PC-3 (cell line): ENCODE results near the gene RELL2. TPM values are rescaled to one million over a fixed set of nuclear protein-coding genes. Genes with fewer than 3 reads are reported as not detected.

ENCODE experiments used
- ATAC-seq: fragments of 200-7000 bp; cut with Tn5 transposase; 2 replicates; pipeline ENCODE4 v1.9.1; 2020; ENCODE audit warnings: mild to moderate bottlenecking, moderate library complexity
- BruUV-seq: library from RNA; stranded (reverse); fragments of 400-500 nt; replicated peaks from 2 replicates; lab custom pipeline; 2021; lab: Mats Ljungman, UMichigan
- CTCF ChIA-PET: fragments of 300-600 bp; sonication (Branson Sonifier 250); formaldehyde crosslinking; loops from one replicate; lab custom pipeline; 2022; ENCODE audit warnings: antibody characterized with exemption; lab: Charles Lee
- POLR2A ChIA-PET: fragments of 300-600 bp; sonication (Branson Sonifier 250); formaldehyde crosslinking; loops from one replicate; lab custom pipeline; 2022; ENCODE audit warnings: antibody characterized with exemption; ENCODE audit not compliant: unreplicated experiment; lab: Charles Lee
- DNase-seq: peaks from one replicate; pipeline ENCODE4 v3.0.0-alpha.2; 2015
- H2AFZ ChIP-seq: fragments of 300-600 bp; sonication (generic); 2 replicates; pipeline ENCODE4 v1.6.0; 2016; ENCODE audit warnings: antibody characterized with exemption, low read length
- H3F3A ChIP-seq: fragments of 300-600 bp; sonication (generic); one replicate; pipeline ENCODE4 v1.6.0; 2017; ENCODE audit warnings: antibody characterized with exemption, low read length, control low read depth, mild to moderate bottlenecking; ENCODE audit not compliant: unreplicated experiment
- H3K27ac ChIP-seq: fragments of 300-600 bp; sonication (generic); 2 replicates; pipeline ENCODE4 v1.5.1; 2016; ENCODE audit warnings: mild to moderate bottlenecking, low read length
- H3K27me3 ChIP-seq: fragments of 300-600 bp; sonication (generic); 2 replicates; pipeline ENCODE4 v1.6.1; 2016; ENCODE audit warnings: low read length, mixed read lengths
- H3K36me3 ChIP-seq: fragments of 300-600 bp; sonication (generic); 2 replicates; pipeline ENCODE4 v1.6.1; 2016; ENCODE audit warnings: low read depth, mixed run types, low read length, mixed read lengths
- H3K4me1 ChIP-seq: fragments of 300-600 bp; sonication (generic); 2 replicates; pipeline ENCODE4 v1.5.1; 2016; ENCODE audit warnings: low read length; ENCODE audit not compliant: insufficient read depth
- H3K4me2 ChIP-seq: fragments of 300-600 bp; sonication (generic); 2 replicates; pipeline ENCODE4 v1.6.0; 2016; ENCODE audit warnings: low read length
- H3K4me3 ChIP-seq: fragments of 300-600 bp; sonication (generic); 2 replicates; pipeline ENCODE4 v1.5.1; 2016; ENCODE audit warnings: mild to moderate bottlenecking, low read length, mixed read lengths
- H3K79me2 ChIP-seq: fragments of 300-600 bp; sonication (generic); 2 replicates; pipeline ENCODE4 v1.6.1; 2017; ENCODE audit warnings: low read length, mixed read lengths
- H3K9ac ChIP-seq: fragments of 300-600 bp; sonication (generic); 2 replicates; pipeline ENCODE4 v1.6.0; 2016; ENCODE audit warnings: mild to moderate bottlenecking, low read length
- H3K9me2 ChIP-seq: fragments of 300-600 bp; sonication (generic); replicated peaks from 2 replicates; pipeline ENCODE4 v1.6.1; 2016; ENCODE audit warnings: mixed run types, low read length, mixed read lengths
- H3K9me3 ChIP-seq: fragments of 300-600 bp; sonication (generic); 2 replicates; pipeline ENCODE4 v1.6.1; 2016; ENCODE audit warnings: low read length, mixed read lengths
- H4K20me1 ChIP-seq: fragments of 300-600 bp; sonication (generic); 2 replicates; pipeline ENCODE4 v1.6.1; 2016; ENCODE audit warnings: low read length, mixed read lengths
- EZH2 ChIP-seq: fragments of 300-600 bp; sonication (generic); IDR thresholded peaks from one replicate; pipeline ENCODE4 v1.6.1; 2017; ENCODE audit warnings: antibody characterized with exemption, mild to moderate bottlenecking, low read length; ENCODE audit not compliant: unreplicated experiment
- EZH2phosphoT487 ChIP-seq: fragments of 300-600 bp; sonication (generic); IDR thresholded peaks from 2 replicates; pipeline ENCODE4 v1.6.1; 2018; ENCODE audit warnings: mild to moderate bottlenecking, antibody characterized with exemption, low read length, borderline replicate concordance
- intact Hi-C: fragments of 100-400 bp; cut with micrococcal nuclease; formaldehyde crosslinking; loops from 2 replicates; pipeline ENCODE4 v1.9.0; 2023
- total RNA-seq: library from RNA; depleted of rRNA; stranded (reverse); fragments of >200 nt; gene quantifications from 2 replicates; pipeline ENCODE4 v1.2.3, GENCODE V29; 2014
- TF ChIP-seq, protein P1 (sequence below): fragments of 300-600 bp; sonication (generic); conservative IDR thresholded peaks from 2 replicates; pipeline ENCODE4 v1.5.1; 2017; ENCODE audit warnings: antibody characterized with exemption, low read depth, mild to moderate bottlenecking, low read length

The RELL2 gene
- total RNA-seq, 1 experiment from 2014 or later = 5.6 TPM

DNA sequence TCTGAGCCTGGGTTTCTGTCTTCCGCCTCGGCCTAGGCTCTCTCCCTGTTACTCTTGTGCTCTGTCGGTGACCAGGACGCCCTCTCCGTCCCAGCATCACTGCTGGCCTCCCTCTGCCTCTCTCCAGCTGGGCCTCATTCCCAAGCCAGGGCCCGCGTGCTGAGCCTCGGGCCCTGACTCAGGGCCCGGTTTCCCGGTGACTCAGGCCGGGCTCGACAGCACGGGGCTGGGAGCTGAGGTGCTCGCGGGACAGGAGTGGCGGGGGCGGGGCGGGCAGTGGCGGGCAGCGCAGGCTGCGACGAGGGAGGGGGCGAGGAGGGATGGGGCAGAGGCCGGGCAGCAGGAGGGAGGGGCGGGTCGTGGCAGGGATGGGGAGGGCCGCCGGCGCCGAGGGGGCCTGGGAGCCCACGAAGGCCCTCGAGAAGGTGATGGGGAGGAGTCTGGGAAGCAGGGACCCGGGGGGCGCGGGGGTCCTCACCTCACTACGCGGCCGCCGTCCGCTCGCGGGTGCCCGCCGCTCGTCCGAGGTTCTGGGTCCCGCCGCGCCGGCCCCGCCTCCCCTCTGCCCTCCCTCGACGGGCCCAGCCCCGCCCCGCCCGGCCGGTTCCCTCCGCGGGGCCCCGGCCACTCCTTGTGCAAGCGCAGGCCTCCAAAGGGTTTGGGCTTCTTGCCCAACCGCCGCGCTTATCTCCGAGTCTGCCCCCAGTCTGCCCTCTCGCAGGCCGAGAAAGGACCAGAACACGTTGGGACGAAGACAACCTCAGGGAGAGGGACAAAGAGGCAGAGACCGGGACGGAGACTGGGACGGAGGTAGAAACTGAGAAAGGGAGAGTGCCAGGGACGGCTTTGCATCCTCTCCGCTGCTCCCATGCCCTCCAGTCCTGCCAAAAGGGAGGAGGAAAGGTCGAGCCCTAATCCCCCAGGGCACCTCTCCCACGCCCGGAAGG, 45.2 kb downstream of the RELL2 start, which contains the start of gene ARAP3:
Gene ARAP3 (minus strand): TSS at position 536 of the 947 bp plus-strand sequence. CDS start 1,744 bp downstream, outside the sequence.
- H3K9me3 ChIP-seq = no peaks in the 10 kb centered on the region
- H3K9ac ChIP-seq = peak within 1 kb of the TSS; percentile 90
- no peaks in the 10 kb centered on the region for H3K36me3 ChIP-seq
- peak within 1 kb of the TSS; percentile 88 for H3K4me2 ChIP-seq
- ATAC-seq (peak; percentile 81), DNase-seq (peak; percentile 85)
- ChIA-PET CTCF (no interaction called here), POLR2A (no interaction called here)
- H3K4me1 ChIP-seq = peaks cover 33% of the 10 kb centered on the region
- H3K27me3 ChIP-seq = no peaks in the 10 kb centered on the region
- TF ChIP-seq EZH2phosphoT487 (no peak), EZH2 (no peak)
- TF ChIP-seq, protein P1, sequence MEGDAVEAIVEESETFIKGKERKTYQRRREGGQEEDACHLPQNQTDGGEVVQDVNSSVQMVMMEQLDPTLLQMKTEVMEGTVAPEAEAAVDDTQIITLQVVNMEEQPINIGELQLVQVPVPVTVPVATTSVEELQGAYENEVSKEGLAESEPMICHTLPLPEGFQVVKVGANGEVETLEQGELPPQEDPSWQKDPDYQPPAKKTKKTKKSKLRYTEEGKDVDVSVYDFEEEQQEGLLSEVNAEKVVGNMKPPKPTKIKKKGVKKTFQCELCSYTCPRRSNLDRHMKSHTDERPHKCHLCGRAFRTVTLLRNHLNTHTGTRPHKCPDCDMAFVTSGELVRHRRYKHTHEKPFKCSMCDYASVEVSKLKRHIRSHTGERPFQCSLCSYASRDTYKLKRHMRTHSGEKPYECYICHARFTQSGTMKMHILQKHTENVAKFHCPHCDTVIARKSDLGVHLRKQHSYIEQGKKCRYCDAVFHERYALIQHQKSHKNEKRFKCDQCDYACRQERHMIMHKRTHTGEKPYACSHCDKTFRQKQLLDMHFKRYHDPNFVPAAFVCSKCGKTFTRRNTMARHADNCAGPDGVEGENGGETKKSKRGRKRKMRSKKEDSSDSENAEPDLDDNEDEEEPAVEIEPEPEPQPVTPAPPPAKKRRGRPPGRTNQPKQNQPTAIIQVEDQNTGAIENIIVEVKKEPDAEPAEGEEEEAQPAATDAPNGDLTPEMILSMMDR = no peak
- H3F3A ChIP-seq = peaks cover 4% of the 10 kb centered on the region
- H2AFZ ChIP-seq = peak within 1 kb of the TSS; percentile 73
- peak within 1 kb of the TSS; percentile 98 for H3K27ac ChIP-seq
- peak within 1 kb of the TSS; percentile 54 for H3K4me3 ChIP-seq
- H4K20me1 ChIP-seq = no peaks in the 10 kb centered on the region
- intact Hi-C loops = no loop called here
- H3K79me2 ChIP-seq = peaks cover 9% of the 10 kb centered on the region
- no peaks in the 10 kb centered on the region for H3K9me2 ChIP-seq
- TSS peak; percentile 70 for BruUV-seq

DNA sequence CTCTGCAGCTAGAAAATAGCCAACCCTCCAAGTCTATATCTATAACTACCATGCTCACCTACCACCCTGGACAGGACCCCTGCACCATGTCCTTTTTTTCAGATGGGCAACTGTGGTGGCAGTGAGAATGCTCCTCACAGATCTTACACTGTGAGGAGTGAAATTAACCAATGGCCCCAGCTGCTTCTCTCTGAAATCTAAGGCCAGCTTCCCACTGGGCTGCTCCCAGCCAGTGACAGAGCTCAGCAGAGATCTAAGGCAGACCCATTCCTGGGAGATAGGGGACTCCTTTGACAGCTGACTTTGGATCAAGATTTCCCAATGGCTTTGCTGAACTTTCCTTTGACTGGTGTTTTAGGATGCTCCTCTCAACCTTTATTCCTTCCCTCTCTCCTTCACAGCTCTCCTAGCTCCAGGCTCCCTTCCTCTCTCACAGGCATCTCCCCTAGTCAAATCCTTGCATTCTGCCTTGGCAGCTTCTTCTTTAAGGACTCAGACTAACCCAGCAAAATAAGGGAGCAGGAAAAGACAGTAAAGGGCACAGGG, 46.9 kb downstream of the RELL2 start:
- H3K27ac ChIP-seq = no peak overlapping the region
- H3K4me3 ChIP-seq = no peak overlapping the region
- no peak for TF ChIP-seq EZH2
- TF ChIP-seq, protein P1 = no peak
- TF ChIP-seq EZH2phosphoT487 = no peak
- H3K27me3 ChIP-seq = no peaks in the 10 kb centered on the region
- peaks cover 9% of the 10 kb centered on the region for H3K79me2 ChIP-seq
- peaks cover 33% of the 10 kb centered on the region for H3K4me1 ChIP-seq
- H3K36me3 ChIP-seq = no peaks in the 10 kb centered on the region
- no peaks in the 10 kb centered on the region for H4K20me1 ChIP-seq
- intact Hi-C loops = no loop called here
- DNase-seq (no peak), ATAC-seq (no peak)
- H3K9ac ChIP-seq = no peak overlapping the region
- ChIA-PET CTCF (interaction anchor here (0.7 kb wide), 1 partner anchor 285 kb away, joined by 3 read pairs; the partner anchor contains the start of gene RNF14), POLR2A (interaction anchor here (0.6 kb wide), 2 partner anchors 91 to 160 kb away, joined by 3 to 5 read pairs; no protein-coding TSS in a partner anchor)
- H3K9me3 ChIP-seq = no peaks in the 10 kb centered on the region
- H2AFZ ChIP-seq = no peak overlapping the region
- H3K9me2 ChIP-seq = no peaks in the 10 kb centered on the region
- BruUV-seq = no TSS peak
- no peak overlapping the region for H3K4me2 ChIP-seq
- H3F3A ChIP-seq = peaks cover 4% of the 10 kb centered on the region
